Fibroblast of lung (primary cell): Measurements from ENCODE around the gene FAM184B.

Experiments used
- EZH2 ChIP-seq: IDR thresholded peaks from 2 replicates; pipeline ENCODE4 v1.5.1; 2012; ENCODE audit warnings: low read length, control low read depth, mild to moderate bottlenecking; ENCODE audit errors: missing control alignments
- TF ChIP-seq, protein P1 (sequence below), 2 donors: IDR thresholded peaks in 1 of 2; conservative IDR thresholded peaks in 1 of 2; 1 replicate in 1 of 2; 2 replicates in 1 of 2; pipeline ENCODE4 v1.5.1; 2011 to 2012; ENCODE audit warnings: low read length in 2 of 2, control low read depth in 1 of 2, inconsistent platforms in 1 of 2, low read depth in 1 of 2, mild to moderate bottlenecking in 1 of 2

DNA sequence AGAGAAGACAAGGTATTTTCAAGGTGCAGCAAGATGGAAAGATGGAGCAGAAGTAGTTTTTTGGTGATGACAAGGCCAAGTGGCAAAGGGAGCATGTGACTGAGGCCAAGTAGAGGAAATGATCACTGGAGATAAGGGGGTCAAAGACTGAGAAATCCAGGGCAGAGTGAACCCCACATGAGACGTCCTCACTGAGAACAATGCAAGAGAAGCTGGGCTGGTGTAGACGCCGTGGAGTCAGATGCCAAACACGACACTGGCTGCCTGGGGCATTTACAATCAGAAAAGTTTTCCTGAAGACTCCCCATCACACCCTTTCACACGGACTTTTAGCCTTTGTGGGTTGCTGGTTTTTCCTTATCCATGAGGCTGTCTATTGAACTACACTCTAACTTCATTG, 69.3 kb downstream of the FAM184B start:
- TF ChIP-seq, protein P1, sequence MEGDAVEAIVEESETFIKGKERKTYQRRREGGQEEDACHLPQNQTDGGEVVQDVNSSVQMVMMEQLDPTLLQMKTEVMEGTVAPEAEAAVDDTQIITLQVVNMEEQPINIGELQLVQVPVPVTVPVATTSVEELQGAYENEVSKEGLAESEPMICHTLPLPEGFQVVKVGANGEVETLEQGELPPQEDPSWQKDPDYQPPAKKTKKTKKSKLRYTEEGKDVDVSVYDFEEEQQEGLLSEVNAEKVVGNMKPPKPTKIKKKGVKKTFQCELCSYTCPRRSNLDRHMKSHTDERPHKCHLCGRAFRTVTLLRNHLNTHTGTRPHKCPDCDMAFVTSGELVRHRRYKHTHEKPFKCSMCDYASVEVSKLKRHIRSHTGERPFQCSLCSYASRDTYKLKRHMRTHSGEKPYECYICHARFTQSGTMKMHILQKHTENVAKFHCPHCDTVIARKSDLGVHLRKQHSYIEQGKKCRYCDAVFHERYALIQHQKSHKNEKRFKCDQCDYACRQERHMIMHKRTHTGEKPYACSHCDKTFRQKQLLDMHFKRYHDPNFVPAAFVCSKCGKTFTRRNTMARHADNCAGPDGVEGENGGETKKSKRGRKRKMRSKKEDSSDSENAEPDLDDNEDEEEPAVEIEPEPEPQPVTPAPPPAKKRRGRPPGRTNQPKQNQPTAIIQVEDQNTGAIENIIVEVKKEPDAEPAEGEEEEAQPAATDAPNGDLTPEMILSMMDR (conservative IDR thresholded peaks at IDR 0.05 in 1 of 2, IDR thresholded peaks at IDR 0.05 in 1 of 2; ENCODE audit: low read depth in 1 of 2, low read length in 2 of 2) = no peak
- TF ChIP-seq EZH2 = no peak
